SKM-1 (cell line): Measurements from ENCODE around the gene EPS8L3.

Experiments used
- DNase-seq: peaks from one replicate; lab custom pipeline; 2025; ENCODE audit not compliant: unreplicated experiment; lab: John Stamatoyannopoulos, UW

EPS8L3 gene

GRCh38 chr1:109793486-109794318, 30.0 kb upstream of the EPS8L3 start:
- DNase-seq, result no peak

DNA sequence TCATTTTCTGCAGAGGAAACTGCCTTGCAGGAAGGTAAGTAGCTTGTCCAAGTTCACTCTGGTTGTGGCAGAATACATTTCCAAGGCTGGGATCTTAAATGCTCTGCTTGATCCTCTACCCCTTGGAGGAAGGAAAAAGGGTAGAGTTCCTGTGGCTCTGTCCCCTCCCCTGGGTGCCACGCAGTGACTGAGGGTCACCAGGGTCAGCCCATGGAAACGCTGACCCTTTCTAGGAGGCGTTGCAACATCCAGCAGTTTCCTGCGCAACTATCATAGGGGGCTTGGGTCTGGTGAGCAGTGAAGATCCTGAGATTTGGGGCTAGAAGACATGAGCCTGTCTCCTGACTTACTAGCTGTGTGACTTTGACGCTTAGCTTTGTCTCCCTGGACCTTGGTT, 29.4 kb upstream of the EPS8L3 start:
- no peak for DNase-seq

GRCh38 chr1:109792056-109792831, 28.5 kb upstream of the EPS8L3 start:
- no peak for DNase-seq

DNA sequence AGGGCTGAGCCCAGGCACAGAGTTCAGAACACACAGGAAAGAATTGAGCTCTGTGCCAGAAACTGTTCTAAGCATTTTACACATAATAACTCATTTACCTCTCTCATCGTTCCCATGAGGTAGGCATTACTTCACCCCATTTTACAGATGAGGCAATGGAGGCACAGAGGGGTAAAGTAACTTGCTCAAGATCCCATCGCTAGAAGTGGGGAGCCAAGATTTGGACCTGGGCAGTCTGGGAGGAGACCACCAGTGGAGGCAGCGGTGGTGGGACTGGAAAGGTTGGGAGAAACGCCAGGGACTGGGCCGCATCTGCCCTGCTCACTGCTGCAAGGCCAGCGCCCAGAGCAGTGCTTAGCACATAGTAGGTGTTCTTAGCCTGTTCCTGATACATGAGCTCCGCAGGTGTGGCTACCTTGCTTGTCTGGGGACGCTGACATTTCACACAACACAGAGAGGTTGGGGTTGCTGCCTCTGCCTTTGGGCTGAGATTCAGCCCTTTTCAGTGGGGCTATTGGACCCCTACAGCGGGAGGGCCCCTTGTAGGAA, 27.8 kb upstream of the EPS8L3 start:
- DNase-seq, result no peak

- peak; percentile 93 for DNase-seq
Observed at GRCh38 chr1:109790735-109791494, 27.2 kb upstream of the EPS8L3 start.

GRCh38 chr1:109790329-109790728, 26.6 kb upstream of the EPS8L3 start:
- DNase-seq, result no peak

DNA sequence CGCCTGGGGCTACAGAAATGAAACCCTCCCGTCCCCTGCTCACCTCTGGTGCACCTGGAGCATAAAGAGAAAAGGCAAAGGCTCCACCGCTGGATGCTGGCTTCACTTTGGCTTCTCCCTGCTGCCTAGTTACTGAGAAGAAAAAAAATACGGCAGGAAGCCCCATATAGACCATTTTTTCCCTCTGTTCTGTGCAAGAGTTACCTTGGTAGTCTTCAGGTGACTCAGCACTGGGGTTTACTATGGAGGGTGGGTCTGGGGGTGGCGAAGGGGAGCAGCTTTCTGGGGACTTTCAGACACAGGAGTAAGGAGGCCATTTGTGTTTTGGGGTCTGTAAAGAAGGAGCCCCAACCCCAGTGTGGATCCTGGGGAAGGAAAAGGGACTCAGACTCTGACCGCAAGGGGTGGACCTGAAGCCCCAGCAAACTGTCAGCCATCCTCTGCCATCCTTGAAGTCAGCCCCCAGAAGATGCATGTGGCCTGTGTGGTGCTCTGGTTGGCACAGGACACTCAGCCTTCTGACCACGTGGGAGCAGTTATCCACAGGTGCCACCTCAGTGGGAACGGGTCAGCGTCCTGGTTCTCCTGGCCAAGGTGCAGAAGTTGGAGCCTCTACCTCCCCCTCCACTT, 25.9 kb upstream of the EPS8L3 start:
- DNase-seq, result no peak

DNA sequence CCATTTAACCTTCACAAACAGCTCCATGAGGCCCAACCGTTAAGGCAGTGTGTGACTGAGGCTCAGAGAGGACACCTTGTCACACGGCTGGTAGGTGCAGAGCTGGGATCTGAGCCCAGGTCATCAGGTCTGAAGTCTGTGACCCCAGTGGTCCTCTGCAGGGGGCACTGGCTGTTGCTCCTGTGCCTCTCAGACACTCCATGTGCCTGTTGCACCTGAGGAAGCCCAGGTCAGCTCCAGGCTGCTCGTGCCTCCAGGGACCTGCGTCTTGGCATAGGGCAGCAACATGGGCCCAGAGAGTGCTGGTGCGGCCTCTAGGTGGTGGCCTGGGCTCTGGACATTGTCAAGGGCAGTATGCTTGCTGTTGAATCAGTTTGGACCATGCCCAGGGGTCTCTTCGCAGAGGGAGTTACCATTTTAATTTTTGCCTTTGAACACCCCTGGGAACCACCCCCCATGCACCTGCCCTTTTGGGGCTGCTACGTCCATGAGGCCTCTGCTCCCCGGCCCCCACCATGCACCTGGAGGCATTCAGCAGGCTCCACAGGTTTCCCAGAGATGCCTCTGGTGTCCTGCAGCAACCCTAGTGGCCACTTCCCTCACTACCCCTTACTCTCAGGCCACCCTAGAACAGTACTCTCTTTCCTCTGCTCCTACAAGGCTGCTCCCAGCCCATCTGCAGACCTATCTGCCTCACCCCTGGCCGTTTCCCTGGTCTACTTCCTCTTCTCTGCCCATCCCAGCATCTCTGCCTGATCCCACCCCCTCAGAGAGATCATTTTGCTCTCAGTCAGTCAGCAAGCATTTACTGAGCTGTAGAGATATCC, 25.2 kb upstream of the EPS8L3 start:
- DNase-seq, result peak; percentile 78

- peak; percentile 22 for DNase-seq
Observed at GRCh38 chr1:109787845-109788601, 24.3 kb upstream of the EPS8L3 start.

DNA sequence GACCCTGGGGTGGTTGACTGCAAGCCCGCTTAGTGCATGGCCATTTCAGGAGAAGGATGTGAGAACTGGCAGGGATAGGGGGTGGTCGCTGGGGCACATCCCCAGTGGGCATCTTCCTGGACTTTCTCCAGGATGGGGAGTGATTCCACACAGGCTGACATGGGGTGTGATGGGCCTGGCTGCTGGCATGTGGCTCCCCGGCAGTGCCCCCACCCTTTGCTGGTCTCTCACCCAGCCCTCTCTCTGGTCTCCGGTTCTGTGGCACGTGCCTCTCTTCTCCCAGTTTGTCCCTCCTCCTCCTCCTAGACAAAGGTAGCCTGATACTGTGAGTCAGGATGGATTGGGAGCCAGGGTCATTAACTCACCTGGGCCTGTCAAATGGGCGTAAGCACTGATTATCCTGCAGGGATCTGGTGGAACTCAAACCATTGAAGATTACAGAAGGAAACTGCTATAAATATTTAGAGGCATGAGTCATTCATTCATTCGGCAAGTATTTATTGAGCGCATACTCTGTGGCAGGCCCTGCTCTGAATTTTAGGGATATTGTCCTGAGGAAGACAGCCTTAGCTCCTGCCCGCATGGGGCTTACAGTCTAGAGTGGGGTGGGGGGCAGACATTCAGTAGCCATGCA, 23.6 kb upstream of the EPS8L3 start:
- DNase-seq, result no peak

GRCh38 chr1:109786531-109787021, 22.9 kb upstream of the EPS8L3 start:
- DNase-seq, result no peak

GRCh38 chr1:109786112-109786480, 22.4 kb upstream of the EPS8L3 start:
- DNase-seq, result no peak

DNA sequence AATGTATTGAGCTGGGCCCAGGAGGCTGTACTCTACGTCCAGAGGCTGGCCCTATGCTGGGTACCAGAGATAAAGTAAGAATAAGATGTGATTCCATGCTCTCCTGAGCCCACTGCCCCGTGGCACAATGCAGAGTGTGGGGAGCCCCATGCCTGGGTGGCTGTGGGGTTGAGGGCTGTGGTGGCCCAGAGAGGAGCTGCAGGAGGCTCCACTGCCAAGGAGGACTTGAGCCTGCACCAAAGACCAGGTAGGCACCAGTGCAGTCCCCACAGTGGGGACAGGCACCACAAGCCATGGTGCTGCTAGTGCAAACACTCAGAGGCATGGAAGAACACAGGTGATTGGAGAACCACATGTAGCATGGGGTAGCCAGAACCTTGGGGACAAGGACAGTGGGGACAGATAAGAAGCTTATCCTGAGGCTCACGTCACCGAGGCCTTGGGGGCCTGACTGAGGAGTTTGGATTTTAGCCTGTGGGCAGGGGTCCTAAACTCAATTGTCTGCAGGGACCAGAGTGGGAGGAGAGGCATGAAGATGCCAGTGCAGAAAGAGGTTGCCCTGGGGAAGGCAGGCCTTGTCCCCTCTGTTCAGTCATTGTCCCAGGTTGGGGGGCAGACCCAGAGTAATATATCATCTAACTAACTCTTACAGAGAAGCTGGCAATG, 21.9 kb upstream of the EPS8L3 start:
- DNase-seq, result no peak

DNA sequence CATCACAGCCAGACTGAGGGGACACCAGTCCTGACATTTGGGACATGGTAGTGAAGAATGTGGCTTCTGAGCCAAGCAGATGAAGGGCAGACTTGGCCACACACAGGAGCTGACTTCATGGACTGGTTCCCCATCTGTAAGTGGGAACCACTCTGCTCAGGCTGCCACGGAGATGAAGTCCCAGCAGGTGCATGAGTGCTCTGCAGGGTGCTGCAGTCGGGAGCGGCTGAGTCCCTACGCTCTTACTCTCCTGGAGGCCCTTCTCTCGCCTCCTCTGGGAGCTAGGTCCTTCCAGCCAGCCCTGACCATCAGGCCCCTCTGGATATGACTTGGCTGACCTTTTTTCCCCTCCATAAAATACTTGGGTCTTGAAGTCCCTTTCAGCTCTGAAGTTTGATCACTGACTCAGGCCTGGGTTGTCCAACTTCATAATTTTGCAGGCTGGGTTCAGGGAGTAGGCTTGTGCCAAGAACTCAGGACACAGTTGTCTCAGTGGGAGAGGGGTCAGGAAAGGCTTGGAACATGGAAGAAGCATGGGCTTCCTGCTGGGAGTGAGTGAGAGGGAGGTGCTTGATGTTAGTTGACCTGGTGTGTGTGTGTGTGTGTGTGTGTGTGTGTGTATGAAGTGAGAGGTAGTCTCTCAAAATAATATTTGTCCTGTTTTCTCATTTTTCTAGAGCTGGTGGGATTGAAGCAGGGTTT, 21.0 kb upstream of the EPS8L3 start:
- no peak for DNase-seq

DNA sequence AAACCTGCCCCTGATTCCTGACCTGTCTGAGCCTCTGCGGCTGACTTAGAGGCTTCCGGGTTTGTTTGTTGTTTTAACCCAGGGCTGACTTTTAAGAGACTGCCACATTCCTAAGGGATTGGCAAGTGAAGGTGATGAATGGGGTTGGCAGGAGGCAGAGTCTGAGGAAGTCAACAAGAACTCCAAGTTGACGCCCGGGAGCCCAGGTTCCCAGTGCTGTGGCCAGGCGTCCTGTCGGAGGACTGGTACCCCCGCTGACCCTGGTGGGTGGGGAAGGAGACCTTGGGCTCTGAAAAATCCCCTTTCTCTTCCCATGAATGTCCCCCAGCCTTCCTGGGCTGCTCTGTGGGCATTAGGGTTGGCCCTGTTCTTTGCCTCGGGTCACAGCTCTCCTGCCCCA, 19.7 kb upstream of the EPS8L3 start:
- no peak for DNase-seq

GRCh38 chr1:109782927-109783326, 19.2 kb upstream of the EPS8L3 start:
- DNase-seq, result no peak

DNA sequence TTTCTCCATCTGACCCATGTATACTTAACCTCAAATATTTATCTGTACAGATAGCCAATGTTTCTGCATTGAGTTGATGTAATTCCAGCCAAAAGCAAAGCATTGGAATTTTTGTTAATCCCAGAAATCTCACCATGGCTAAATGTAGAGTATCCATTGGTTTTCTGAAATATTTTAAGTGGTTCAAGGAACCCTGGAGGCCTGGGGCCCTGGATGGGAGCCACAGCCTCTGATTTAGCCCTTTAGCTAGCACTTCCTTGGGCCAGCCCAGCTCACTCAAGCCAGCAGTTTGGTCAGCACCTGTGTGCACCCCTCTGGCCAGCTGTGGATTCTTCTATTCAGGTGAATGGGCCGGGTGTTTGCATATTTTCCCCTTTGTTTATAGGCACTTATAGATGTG, 18.8 kb upstream of the EPS8L3 start:
- DNase-seq, result no peak

DNA sequence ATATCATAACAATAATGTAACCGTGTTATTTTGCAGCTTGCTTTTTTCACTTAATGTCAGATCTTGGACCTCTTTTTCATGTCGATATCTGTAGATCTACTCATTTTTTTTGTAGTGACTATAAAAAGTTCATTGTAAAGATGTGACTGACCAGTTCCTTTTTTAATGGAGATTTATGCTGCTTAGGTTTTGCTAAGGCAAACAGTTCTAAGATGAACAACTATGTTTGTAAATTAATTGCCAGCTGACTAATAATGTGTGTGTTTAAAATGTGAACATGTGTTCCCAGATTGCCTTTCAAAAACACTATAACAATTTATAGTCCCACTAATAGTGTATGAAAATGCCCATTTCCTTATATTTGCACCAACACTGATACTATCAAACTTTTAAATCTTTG, 18.1 kb upstream of the EPS8L3 start:
- no peak for DNase-seq
